ENCODE measurements around the gene LEMD1. TPM values are rescaled to one million over a fixed set of nuclear protein-coding genes. Genes with fewer than 3 reads are reported as not detected.

LEMD1 gene
- total RNA-seq, 4 donors from 2014 or later, result 1.1 to 1.4 (median 1.3) TPM; not detected in 1

DNA sequence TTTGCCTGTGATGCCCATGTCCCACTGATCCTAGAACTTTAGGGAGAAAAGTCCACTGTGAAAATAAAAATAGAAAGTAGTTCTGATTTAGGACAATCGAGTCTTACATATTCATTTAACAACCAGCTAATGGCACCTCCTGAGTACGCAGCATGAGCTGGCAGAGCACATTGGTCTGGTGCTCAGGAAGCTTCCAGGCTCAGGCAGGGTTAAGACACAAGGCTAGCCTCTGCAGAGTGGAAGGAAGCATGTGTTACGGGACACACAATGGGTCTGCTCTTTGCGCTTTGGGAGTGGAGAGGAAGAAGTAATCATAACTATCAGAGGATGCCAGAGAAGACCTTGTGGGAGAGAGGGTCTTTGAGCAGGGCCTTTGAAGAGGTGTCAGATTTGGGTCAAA is 61.0 kb downstream of the LEMD1 start:
- peaks cover 5 to 18% (median 13%) of the 10 kb centered on the region in 3 donors for H3K4me1 ChIP-seq
- WGBS, 2 donors, result 78 to 79% methylated on average over 4 of the region's 4 CpGs

DNA sequence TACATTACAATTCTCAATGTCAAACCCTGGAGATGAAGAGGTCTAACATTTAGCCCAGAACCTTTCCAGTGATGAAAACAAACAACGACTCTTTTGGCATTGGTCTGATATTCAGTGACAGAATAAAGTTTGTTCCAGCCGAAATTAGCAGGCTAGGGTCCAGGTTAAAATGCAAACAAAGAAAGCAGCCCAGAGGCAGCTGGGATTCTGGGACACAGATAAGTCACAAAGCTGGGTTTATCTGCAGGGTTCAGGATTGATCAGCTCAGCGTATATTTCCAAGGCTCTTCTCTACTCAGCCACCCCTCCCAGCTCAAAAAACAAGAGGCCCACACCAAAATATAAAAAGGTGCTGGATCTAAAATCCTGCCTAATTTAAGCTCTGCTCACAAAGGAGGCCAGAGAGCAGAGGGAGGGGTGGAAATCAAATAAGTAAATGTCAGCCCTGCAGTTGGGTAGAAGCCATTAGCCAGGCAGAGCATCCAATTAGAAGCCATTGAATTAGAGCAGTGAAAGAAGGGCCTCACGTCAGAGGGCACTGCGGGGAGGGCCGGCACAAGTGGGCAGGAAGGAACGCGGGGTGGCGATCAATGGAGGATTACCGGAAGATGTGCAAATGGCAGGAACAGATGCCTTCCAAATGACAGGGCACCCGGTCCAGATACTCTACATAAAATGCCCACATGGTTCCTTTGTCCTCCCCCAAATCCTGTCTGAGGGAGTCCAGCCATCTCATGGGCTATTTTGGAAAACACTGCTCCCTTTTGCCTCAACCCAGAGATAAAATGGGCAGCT is 61.9 kb downstream of the LEMD1 start:
- H3K9me3 ChIP-seq, result no peaks in the 10 kb centered on the region
- peaks cover 5 to 27% (median 13%) of the 10 kb centered on the region in 3 donors for H3K4me1 ChIP-seq
- intact Hi-C loops (cut with DNase I), result loop anchor here (10.0 kb wide), 1 partner anchor 125 kb away; no protein-coding TSS in a partner anchor
- WGBS, 2 donors, result 52 to 77% methylated on average over 11 of the region's 11 CpGs
- H3K27ac ChIP-seq, result no peak overlapping the region
- no peak for DNase-seq
- TF ChIP-seq CTCF (IDR thresholded peaks at IDR 0.05) (no peak), POLR2A (IDR thresholded peaks at IDR 0.05) (no peak)
- H3K4me3 ChIP-seq, result no peak overlapping the region
- H3K36me3 ChIP-seq, result no peaks in the 10 kb centered on the region
- peaks cover 0 to 27% (median 0%) of the 10 kb centered on the region in 4 donors for H3K27me3 ChIP-seq

More for the DNA sequence above, 61.0 kb downstream of the LEMD1 start:
- no peaks in the 10 kb centered on the region for H3K36me3 ChIP-seq
- TF ChIP-seq CTCF (IDR thresholded peaks at IDR 0.05) (no peak), POLR2A (IDR thresholded peaks at IDR 0.05) (no peak)
- DNase-seq, result no peak
- intact Hi-C loops (cut with DNase I), result no loop called here
- H3K4me3 ChIP-seq, result no peak overlapping the region
- peaks cover 0 to 27% (median 0%) of the 10 kb centered on the region in 4 donors for H3K27me3 ChIP-seq
- no peaks in the 10 kb centered on the region for H3K9me3 ChIP-seq
- no peak overlapping the region for H3K27ac ChIP-seq

DNA sequence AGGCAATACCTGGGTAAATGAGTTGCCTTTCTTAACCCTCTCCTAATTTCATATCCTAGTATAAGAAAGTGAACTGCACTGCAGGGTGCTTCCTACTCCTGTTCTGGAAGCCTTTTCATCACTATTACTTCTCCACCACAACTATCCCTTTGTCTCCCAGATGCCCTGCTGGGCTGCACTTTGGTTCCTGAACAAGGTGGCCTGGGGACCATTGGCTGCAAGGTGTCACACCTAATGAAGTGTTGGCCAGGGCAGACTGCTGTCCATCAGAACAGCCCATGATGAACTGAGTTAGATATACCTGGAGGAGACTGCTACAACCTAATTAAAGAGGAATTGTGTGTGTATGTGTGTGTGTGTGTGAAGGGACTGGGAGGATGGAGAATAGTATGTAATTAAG is 63.3 kb downstream of the LEMD1 start:
- no peak for DNase-seq
- Histone ChIP-seq H3K36me3 (no peaks in the 10 kb centered on the region), H3K4me3 (no peak overlapping the region), H3K4me1 (peaks cover 5 to 41% (median 13%) of the 10 kb centered on the region in 3 donors), H3K9me3 (no peaks in the 10 kb centered on the region), H3K27me3 (peaks cover 0 to 27% (median 0%) of the 10 kb centered on the region in 4 donors), H3K27ac (no peak overlapping the region)
- TF ChIP-seq POLR2A (IDR thresholded peaks at IDR 0.05) (no peak), CTCF (IDR thresholded peaks at IDR 0.05) (no peak)
- intact Hi-C loops (cut with DNase I), result loop anchor here (10.0 kb wide), 1 partner anchor 126 kb away; no protein-coding TSS in a partner anchor

DNA sequence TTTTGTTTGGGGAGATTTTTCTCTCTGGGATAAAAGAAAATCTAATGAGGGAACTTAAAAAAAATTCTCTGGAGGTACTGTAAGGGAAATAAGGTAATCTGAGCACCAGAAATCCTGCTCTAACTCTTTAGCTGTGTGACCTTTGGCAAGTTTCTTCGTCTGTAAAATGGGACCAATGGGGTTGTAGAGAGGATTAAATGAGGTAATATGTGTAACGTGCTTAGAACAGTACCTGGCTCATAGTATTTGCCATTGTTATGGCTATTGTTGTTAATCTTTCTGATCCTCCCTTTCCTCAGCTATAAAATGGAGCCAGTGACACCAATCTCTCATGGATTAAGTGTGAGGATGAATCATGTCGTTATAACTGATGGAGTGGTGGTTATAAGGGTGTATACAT is 64.3 kb downstream of the LEMD1 start:
- 60 to 64% methylated on average over 3 of the region's 3 CpGs for WGBS, 2 donors
- Histone ChIP-seq H3K9me3 (no peaks in the 10 kb centered on the region), H3K27ac (peak overlapping the region in 1 of 4 donors; percentile 63), H3K27me3 (peaks cover 0 to 27% (median 0%) of the 10 kb centered on the region in 4 donors), H3K4me1 (peaks cover 5 to 45% (median 13%) of the 10 kb centered on the region in 3 donors), H3K4me3 (no peak overlapping the region), H3K36me3 (no peaks in the 10 kb centered on the region)
- intact Hi-C loops (cut with DNase I), result loop anchor here (10.0 kb wide), 1 partner anchor 127 kb away; no protein-coding TSS in a partner anchor
- TF ChIP-seq POLR2A (IDR thresholded peaks at IDR 0.05), result no peak
- no peak for TF ChIP-seq CTCF (IDR thresholded peaks at IDR 0.05)
- no peak for DNase-seq

DNA sequence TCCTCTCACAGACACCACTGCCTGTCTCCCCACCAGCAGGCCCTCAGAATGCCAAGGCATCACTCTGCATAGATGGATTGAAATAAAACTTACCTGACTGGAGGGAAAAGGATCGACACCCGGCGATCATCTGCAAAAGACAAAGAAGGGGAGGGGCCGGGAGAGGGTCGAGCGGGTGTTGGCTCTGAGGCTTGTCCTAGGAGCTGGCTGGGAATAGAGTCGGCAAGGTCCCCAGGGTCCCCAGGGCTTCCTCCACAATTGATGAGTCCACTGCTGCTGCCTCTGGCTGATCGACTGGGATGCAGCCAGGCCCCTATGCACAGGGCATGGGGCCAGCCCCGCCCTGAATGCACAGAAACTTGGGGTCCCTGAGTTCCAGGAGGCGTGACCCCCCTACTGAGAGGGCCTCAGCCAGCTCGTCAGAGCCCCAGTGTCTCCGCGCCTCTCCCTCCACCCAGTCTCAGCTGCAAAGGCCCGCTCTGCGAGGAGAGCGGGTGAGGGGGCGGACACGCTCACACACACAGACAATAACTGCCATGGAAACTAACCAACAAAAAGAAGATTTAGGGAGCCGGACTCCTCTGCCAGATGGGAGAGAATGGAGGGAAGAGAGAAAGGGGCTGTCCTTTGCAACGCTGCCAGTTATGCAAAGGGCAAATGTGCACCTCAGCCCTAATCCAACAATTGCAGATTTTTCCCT is 65.3 kb downstream of the LEMD1 start, which contains the start of gene KLHDC8A:
Gene KLHDC8A, minus strand, starts transcription at position 483 of the 700 bp plus-strand sequence. CDS start 13,318 bp downstream, outside the sequence.
- no peak for TF ChIP-seq CTCF (IDR thresholded peaks at IDR 0.05)
- TF ChIP-seq POLR2A (IDR thresholded peaks at IDR 0.05), result no peak
- H3K27ac ChIP-seq, result peak within 1 kb of the TSS in 2 of 4 donors; percentile 1 to 63
- intact Hi-C loops (cut with DNase I), result loop anchor here (10.0 kb wide), 1 partner anchor 128 kb away; no protein-coding TSS in a partner anchor
- 27 to 40% methylated on average over 9 to 18 of the region's 20 CpGs for WGBS, 2 donors
- peak within 1 kb of the TSS in 1 of 4 donors; percentile 9 for H3K4me3 ChIP-seq
- no peak for DNase-seq
- no peaks in the 10 kb centered on the region for H3K9me3 ChIP-seq
- peaks cover 5 to 54% (median 13%) of the 10 kb centered on the region in 3 donors for H3K4me1 ChIP-seq
- H3K36me3 ChIP-seq, result no peaks in the 10 kb centered on the region
- peaks cover 0 to 27% (median 0%) of the 10 kb centered on the region in 4 donors for H3K27me3 ChIP-seq
